Mammary epithelial cell (primary cell): ENCODE measurements around the gene CENPL.

Experiments used
- EZH2 ChIP-seq: IDR thresholded peaks from 2 replicates; pipeline ENCODE4 v1.6.1; 2012; ENCODE audit warnings: low read length, inconsistent platforms, borderline replicate concordance
- TF ChIP-seq, protein P1 (sequence below), 2 donors: IDR thresholded peaks in 1 of 2; conservative IDR thresholded peaks in 1 of 2; 2 replicates each; pipeline ENCODE4 v1.5.1; 2011 to 2012; ENCODE audit warnings: inconsistent platforms in 2 of 2, low read length in 2 of 2, mild to moderate bottlenecking in 2 of 2, control low read depth in 1 of 2, low read depth in 1 of 2; ENCODE audit not compliant: insufficient read depth in 1 of 2; ENCODE audit errors: extremely low read depth in 1 of 2

DNA sequence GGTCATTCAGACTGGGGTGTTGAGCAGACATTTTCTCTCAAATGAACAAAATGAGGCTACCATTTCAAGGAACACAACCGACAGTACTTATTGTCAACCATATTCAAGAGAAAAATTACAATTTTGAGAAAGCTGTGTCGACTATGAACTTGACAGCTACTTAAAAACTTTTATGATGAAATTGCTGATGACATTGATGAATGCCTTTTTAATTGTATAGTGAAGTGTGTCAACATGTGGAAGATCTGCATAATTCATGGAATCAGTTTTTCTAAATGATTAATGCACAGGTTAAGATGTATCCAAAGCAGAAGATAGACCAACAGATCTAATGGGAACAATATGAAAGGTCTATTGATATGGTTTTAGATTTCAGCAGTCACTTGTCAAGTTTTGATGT lies 34.8 kb downstream of the CENPL start:
- TF ChIP-seq, protein P1, sequence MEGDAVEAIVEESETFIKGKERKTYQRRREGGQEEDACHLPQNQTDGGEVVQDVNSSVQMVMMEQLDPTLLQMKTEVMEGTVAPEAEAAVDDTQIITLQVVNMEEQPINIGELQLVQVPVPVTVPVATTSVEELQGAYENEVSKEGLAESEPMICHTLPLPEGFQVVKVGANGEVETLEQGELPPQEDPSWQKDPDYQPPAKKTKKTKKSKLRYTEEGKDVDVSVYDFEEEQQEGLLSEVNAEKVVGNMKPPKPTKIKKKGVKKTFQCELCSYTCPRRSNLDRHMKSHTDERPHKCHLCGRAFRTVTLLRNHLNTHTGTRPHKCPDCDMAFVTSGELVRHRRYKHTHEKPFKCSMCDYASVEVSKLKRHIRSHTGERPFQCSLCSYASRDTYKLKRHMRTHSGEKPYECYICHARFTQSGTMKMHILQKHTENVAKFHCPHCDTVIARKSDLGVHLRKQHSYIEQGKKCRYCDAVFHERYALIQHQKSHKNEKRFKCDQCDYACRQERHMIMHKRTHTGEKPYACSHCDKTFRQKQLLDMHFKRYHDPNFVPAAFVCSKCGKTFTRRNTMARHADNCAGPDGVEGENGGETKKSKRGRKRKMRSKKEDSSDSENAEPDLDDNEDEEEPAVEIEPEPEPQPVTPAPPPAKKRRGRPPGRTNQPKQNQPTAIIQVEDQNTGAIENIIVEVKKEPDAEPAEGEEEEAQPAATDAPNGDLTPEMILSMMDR (conservative IDR thresholded peaks at IDR 0.05 in 1 of 2, IDR thresholded peaks at IDR 0.05 in 1 of 2; ENCODE audit: extremely low read depth in 1 of 2, insufficient read depth in 1 of 2, low read depth in 1 of 2, low read length in 2 of 2): no peak
- no peak for TF ChIP-seq EZH2
